GM18951 (cell line): ENCODE data around the gene MAD1L1.

Experiments
- POLR2A ChIP-seq: IDR thresholded peaks from 4 replicates; pipeline ENCODE4 v1.6.1; 2011; ENCODE audit warnings: mild to moderate bottlenecking; ENCODE audit not compliant: insufficient read length, insufficient read depth; ENCODE audit errors: extremely low read depth
- in situ Hi-C: fragments of 300-500 bp; cut with MboI; formaldehyde crosslinking; loops from one replicate; pipeline ENCODE4 v1.12.0; 2022; ENCODE audit warnings: low sequenced_read_pairs, mixed read lengths, inconsistent platforms; ENCODE audit not compliant: unreplicated experiment

The MAD1L1 gene

DNA sequence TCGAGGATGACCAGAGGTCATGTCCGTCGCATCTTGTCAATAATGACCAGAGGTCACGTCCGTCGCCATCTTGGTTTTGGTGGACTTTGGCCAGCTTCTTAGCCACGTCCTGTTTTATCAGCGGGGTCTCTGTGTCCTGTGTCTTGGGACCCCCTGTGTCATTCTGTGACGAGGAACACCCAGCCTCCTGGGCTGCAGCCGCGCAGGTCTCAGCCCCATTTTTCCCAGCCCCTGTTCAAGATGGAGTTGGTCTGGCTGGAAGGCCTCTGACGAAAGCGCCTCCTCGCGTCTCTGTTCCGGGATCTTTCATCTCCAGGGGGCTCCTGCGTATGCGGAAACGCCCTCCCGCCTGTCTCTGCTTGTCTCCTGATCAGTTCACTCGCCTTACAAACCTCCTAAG is 428.4 kb downstream of the MAD1L1 start:
- TF ChIP-seq POLR2A: no peak
- in situ Hi-C loops: no loop called here

DNA sequence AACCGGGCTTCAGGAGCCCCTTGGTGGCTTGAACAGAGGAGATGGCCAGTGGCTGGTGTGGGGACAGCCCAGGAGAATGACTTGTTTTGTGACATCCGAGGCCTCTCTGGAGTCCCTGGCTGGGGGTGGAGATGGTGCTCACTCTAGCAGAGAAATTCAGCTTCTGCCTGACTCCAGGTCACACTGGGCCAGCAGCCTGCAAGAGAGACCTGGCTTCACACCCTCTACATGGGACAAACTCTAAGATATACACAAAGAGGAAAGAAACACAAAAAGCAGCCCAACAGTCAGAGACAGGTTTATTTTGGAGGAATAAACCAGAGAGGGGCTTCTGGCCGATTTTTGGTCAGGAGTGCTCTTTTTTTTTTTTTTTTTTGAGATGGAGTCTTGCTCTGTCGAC is 429.8 kb downstream of the MAD1L1 start:
- TF ChIP-seq POLR2A: no peak
- in situ Hi-C loops: no loop called here

DNA sequence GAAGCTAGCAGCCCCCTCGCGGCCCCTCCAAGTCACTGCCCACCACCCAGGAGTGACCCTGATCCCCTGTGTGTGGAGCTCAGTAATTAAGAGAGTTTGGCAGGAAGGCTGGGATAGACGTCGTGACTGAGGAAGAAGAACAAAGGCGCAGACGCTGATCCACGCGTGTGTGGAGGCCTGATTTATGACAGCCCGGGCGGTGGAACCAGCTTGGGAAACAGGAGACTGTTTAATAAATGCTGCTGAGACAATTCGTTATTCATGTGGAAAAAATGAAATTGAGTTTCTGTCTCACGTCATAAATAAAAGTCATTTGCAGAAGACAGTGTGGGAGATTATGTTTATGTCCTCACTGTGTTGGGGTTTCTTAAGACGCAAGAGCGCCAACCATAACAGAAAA is 431.8 kb downstream of the MAD1L1 start:
- TF ChIP-seq POLR2A: no peak
- in situ Hi-C loops: no loop called here

DNA sequence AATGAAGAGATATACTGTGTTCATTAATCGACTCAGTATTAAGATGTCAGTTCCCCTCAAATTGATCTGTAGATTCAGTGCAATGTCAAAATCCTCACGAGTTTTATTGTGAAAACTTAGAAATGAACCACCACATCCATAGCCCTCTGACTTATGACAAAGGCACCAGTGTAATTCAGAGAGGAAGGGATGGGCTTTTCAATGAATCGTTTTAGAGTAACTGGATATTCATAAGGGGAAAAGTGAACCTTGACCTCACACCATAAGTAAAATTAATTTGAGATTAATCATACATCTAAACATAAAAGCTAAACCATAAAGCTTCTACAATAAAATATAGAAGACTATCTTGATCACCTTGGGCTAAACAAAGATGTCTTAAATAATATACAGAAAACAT is 434.6 kb downstream of the MAD1L1 start:
- TF ChIP-seq POLR2A: no peak
- in situ Hi-C loops: no loop called here

DNA sequence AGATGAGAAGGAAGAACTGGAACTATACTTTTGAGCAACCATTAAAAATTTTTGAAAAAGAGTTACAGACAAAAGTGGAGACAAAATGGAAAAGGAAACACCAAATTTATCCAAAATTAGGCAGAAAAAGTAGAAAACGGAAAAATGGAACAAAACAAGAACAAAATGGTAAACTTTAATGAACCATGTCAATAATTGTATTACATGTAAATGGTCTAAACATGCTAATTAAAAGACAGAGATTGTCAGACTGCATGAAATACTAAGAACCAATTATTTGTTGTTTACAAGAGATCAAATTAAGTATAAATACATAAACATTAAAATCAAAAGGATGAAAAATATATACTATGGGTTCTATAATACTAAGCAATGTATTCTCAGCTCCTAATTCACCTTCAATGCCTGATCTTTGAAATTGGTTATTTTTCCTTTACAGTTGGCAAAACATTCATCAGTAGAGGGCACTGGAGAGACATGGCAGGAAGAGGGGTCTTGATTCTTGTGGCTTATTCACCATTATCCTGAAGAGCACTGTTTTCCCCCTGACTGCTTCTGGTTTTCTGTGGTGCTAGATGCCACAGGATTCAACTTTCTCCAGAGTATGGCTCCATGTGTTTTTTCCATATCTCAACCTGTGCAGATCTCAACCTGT is 437.7 kb downstream of the MAD1L1 start:
- in situ Hi-C loops: no loop called here
- TF ChIP-seq POLR2A: no peak

DNA sequence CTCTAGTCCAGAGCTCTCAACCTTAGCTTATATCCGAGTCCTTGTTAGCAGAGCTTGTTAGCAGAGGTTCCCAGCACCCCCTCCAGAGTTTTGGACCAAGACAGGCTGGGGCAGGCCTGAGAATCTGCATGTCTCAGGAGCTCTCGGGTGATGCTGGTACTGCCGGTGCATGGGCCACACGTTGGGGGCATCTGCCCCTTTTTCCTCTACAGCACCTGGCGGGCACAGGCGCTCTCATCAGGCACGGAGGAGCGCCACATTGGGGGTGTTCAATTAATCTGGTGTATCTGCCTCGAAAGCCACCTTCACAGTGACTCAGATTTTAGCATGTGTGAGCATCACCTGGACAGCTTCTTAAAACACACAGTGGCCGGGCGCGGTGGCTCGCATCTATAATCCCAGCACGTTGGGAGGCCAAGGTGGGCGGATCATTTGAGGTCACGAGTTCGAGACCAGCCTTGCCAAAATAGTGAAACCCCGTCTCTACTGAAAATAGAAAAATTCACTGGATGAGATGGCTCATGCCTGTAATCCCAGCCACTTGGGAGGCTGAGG is 445.0 kb downstream of the MAD1L1 start:
- no peak for TF ChIP-seq POLR2A
- in situ Hi-C loops: no loop called here

DNA sequence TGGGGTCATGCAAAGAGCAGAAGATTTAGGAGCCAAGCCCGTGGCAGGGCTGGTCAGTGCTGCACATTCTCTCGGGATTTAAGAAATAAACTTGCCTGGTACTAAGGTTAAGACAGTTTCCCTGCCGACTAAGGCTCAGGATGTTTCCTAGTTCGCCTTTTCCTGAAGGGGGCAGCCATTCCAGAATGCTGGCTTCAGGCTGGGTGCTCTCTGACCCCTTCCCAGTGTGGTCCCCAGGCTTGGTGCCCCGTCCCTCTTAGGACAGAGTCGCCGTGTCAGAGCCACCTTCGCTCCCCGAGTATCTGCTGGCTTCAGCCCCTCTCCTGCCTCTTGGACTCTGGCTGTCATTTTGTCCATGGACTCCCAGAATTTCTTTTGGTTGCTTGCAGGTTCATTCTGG is 445.5 kb downstream of the MAD1L1 start:
- no peak for TF ChIP-seq POLR2A
- in situ Hi-C loops: no loop called here

DNA sequence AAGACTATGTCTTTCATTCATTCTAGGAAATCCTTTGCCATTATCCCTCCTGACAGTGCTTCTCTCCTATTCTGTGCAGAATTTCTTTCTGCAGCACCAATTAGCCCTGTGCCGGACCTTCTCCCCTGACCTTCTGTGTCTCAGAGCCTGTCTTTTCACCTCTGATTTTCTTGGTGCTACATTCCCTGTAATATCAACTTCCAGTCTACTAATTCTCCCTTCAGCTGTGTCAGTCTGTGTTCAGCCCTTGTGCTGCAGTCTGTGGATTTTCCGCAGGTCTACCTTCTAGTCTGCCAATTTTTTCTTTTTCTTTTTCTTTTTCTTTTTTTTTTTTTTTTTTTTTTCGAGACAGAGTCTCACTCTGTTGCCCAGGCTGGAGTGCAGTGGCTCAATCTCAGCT is 446.9 kb downstream of the MAD1L1 start:
- in situ Hi-C loops: no loop called here
- no peak for TF ChIP-seq POLR2A

DNA sequence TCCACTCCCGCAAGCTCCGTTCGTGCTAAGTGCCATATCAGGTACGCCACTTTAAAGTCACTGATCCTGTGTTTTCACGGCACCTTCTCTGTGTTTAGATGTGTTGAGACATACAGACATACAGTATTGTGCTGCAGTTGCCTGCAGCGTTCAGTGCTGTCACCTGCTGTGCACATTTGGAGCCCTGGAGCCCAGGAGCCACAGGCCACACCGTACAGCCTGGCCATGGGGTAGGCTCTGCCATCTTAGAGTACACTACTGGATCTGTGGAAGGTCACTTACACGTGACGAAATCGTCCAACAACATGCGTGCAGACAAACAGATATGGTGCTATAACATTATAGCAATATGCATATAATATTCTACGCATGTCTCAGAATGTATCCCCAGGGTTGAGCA is 451.4 kb downstream of the MAD1L1 start:
- no peak for TF ChIP-seq POLR2A
- in situ Hi-C loops: no loop called here

DNA sequence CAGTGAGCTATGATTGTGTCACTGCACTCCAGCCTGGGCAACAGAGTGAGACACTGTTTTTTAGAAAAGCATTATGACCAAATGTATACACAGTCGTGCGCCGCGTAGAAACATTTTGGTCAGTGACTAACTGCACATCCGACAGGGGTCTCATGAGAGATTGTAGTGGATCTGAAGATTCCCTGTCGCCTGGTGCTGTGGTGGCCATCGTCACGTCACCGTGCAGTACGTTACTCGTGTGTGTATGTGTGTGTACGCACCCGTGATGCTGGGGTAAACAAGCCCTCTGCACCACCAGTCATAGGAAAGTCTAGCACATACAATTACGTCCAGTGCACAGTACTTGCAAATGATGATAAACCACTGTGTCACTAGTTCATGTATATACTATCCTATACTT is 453.3 kb downstream of the MAD1L1 start:
- TF ChIP-seq POLR2A: no peak
- in situ Hi-C loops: no loop called here

DNA sequence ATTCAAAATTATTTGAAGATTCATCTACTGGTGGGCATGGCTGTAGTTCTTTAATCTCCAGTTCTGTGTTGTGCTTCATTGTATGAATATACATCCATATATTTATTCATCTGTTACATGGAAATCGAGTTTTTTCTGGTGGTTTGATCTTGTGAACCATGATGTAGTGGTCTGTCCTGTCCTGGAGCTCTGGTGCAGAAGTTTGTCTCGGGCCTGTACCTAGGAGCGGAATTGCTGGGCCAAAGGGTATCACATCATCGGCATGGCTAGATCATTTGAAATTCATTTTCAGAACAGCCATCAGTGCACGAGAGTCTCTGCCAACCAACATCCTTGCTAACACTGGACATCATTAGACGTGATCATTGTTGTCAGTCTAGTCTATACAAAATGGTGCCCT is 455.6 kb downstream of the MAD1L1 start:
- TF ChIP-seq POLR2A: no peak
- in situ Hi-C loops: no loop called here

DNA sequence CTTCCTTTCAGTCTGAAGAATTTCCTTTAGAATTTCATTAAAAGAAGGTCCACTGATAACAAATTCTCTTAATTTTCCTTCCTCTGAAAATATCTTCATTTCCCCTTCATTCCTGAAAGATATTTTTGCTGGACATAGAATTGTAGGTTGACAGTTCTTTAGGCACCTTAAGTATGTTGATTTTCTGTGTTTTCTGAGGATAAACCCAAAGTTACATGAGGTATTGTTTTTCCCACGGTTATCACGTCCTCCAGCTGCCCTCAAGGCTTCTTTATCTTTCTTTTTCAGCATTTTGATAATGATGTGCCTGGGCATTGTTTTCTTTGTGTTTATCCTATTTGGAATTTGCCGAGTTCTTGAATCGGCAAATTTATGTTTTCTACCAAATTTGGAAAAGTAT is 457.4 kb downstream of the MAD1L1 start:
- in situ Hi-C loops: no loop called here
- TF ChIP-seq POLR2A: no peak

DNA sequence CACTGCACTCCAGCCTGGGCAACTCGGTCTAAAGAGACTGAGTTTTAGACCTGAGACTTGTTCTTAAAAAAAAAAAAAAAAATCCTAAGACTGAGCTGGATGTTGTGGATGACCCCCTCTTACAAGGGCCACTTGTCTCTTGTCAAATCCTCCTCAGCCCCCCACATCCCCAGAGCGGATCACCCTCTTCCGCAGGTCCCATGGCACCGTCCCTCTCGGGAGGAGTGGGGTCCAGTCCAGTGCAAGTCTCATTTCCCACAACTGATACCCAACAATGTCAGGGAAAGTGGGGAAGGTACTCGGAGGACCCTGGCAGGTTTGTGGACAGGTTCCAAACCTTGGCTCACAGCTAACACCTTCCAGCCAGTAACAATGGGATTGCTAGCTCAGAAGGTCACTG is 462.4 kb downstream of the MAD1L1 start:
- TF ChIP-seq POLR2A: no peak
- in situ Hi-C loops: no loop called here

DNA sequence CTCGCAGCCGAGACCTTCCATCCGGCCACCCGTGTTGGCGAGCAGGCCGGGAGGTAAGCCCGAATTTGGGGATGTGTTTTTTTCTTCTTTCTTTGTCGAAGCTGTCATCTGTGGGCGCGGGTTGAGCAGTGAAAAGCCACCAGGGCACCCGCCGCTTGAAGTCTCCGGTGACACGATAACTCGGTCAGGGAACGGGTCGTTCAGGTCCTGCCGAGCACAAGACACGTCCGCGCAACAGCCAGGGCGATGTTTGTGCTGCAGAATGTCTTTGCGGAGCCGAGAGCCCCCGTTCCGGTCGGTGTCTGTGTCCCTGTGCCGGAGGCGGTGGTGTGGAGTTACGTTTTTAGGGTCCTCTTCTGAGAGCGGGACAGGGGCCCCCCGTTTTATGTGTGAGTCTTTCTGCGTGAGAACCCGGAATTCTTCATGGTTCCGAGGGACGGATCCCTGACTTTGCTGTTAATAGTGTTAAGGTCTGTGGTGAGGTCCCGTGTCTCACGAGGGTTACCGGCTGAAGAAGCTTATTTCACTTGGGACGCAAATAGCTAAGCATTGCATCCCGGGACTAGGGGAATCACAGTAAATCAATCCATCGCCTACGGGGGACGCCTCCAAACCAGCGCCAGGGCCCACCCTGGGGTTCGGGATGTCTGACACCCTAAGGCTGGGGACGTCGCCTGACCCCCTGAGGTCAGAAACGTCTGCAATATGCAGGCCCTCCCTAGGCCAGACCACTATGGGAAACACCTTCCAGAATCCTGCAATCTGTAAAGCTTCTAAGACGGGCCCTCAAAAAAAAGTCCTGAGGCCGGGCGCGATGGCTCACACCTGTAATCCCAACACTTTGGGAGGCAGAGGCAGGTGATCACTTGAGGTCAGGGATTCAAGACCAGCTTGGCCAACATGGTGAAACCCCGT is 463.2 kb downstream of the MAD1L1 start:
- in situ Hi-C loops: no loop called here
- no peak for TF ChIP-seq POLR2A
